Measurements from ENCODE around the gene LYPD4. TPM values are rescaled to one million over a fixed set of nuclear protein-coding genes. Genes with fewer than 3 reads are reported as not detected.
A peak's percentile ranks its signal among the peaks of the same experiment; 100 is the strongest.
"Not testable (repeated sequence)": the region's sequence is repeated elsewhere in the genome, so short reads cannot be mapped to it uniquely, and the experiment has no call there.

The LYPD4 gene
- total RNA-seq, 2 experiments from 2014 or later: not detected

DNA sequence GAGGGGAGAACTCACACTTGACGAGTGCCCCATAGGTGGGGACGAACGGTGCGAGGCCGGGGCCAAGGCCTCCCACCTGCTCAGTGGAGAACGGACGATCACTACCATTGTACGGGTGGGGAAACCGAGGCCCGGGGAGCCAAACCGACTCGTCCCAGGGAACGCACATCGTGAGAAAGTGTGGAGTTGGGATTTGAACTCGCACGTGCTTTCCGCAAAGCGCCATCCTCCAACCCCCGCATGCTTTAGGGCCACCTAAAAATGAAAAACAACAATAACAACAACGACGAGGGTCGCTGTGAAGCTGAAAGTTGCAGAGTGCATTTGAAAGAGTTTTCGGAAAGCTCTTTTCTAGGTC lies 39.0 kb upstream of the LYPD4 start:
- intact Hi-C loops (cut with DNase I, micrococcal nuclease): loop anchor here in 1 of 2 experiments (5.0 to 10.0 kb wide), 3 partner anchors 331 to 531 kb away; partner anchors contain the start of genes DEDD2 and TGFB1
- H3K36me3 Mint-ChIP-seq (ENCODE audit: low read depth): peaks cover 28% of the 10 kb centered on the region
- POLR2A ChIA-PET: interaction anchor here (1.1 to 1.6 kb wide), 2 partner anchors 10 to 23 kb away, joined by 3 to 5 read pairs; partner anchors contain the start of gene RPS19
- no peaks in the 10 kb centered on the region for H3K9me3 Mint-ChIP-seq (ENCODE audit: low read depth)
- DNase-seq (peak; percentile 32), ATAC-seq (no peak)
- peaks cover 52% of the 10 kb centered on the region for H3K4me1 Mint-ChIP-seq
- peak overlapping the region; percentile 68 for H3K4me3 Mint-ChIP-seq
- peak overlapping the region; percentile 96 for H3K27ac Mint-ChIP-seq
- CTCF ChIA-PET: interaction anchor here (1.1 to 8.2 kb wide), 3 partner anchors 11 to 64 kb away, joined by 3 to 62 read pairs (median 5); partner anchors contain the start of gene RPS19
- no peaks in the 10 kb centered on the region for H3K27me3 Mint-ChIP-seq

DNA sequence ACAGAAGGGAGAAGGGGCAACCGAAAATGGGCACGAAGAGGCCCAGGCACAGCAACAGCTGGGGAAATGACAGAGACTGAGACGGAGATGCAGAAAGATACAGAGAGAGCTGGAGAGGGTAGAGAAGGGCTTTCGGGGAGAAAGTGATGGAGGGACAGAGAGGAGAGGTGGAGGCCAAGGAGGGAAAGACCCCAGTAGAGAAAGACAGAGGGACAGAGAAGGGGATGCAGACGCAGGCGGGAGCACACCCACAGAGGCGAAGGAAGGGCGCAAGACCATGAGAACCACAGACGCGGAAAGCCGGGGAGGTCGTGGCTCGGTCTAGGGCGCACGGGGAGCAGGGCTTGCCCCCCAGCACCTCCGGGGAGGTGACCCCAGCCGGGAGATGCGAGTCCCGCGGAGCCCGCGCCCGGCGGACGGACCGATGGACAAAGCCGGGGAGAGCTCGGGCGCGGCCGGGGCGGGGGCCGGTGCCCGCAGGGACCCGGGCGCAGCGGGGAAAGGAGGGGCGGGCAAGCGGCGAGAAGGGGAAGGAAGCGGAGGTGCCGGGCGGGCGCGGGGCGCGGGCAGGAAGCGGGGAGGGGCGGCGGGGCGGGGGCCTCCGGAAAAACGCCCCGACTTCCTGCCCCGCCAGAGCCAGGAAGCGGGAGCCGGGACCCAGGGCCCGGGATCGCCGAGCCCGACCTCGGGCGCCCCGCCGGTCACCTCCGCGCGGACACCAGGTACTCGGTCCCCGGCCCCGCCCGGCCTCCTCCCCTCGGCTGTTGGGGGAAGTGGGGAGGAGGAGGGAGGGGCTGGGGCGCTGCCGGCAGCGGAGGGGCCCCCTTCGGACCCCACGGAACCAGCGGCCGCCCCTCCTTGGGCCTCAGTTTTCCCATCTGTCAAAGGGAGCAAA lies 38.3 kb upstream of the LYPD4 start, which contains the start of gene ARHGEF1:
Gene ARHGEF1, plus strand, starts transcription at position 617 of the 895 bp plus-strand sequence. CDS start 4,899 bp downstream, outside the sequence.
- ATAC-seq (no peak), DNase-seq (peak; percentile 73)
- peaks cover 22% of the 10 kb centered on the region for H3K36me3 Mint-ChIP-seq (ENCODE audit: low read depth)
- peak within 1 kb of the TSS; percentile 87 for H3K4me3 Mint-ChIP-seq
- H3K27me3 Mint-ChIP-seq: no peaks in the 10 kb centered on the region
- ChIA-PET POLR2A (no interaction called here), CTCF (interaction anchor here (0.6 to 8.2 kb wide), 3 partner anchors 11 to 387 kb away, joined by 3 to 62 read pairs (median 3); no protein-coding TSS in a partner anchor)
- H3K27ac Mint-ChIP-seq: peak within 1 kb of the TSS; percentile 96
- H3K4me1 Mint-ChIP-seq: peaks cover 52% of the 10 kb centered on the region
- intact Hi-C loops (cut with DNase I, micrococcal nuclease): loop anchor here in 1 of 2 experiments (5.0 to 10.0 kb wide), 3 partner anchors 332 to 531 kb away; partner anchors contain the start of genes DEDD2 and TGFB1
- no peaks in the 10 kb centered on the region for H3K9me3 Mint-ChIP-seq (ENCODE audit: low read depth)

DNA sequence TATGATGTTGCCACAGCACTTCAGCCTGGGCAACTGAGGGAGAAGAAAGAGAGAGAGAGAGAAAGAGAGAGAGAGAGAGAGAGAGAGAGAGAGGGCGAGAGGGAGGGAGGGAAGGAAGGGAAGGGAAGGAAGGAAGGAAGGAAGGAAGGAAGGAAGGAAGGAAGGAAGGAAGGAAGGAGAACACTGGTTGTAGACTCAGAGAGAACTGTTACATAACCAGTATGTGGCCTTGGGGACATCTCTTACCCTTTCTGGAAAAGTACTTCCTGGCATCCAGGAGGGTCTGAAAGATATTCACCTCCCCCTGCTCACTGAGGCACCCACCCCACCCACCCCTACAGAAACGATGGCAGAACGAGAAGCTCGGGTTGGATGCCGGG lies 35.8 kb upstream of the LYPD4 start:
- H3K9me3 Mint-ChIP-seq (ENCODE audit: low read depth): no peaks in the 10 kb centered on the region
- CTCF ChIA-PET: no interaction called here
- peaks cover 16% of the 10 kb centered on the region for H3K36me3 Mint-ChIP-seq (ENCODE audit: low read depth)
- DNase-seq (no peak), ATAC-seq (no peak)
- H3K27me3 Mint-ChIP-seq: no peaks in the 10 kb centered on the region
- intact Hi-C loops (cut with DNase I, micrococcal nuclease): loop anchor here in 1 of 2 experiments (5.0 to 10.0 kb wide), 3 partner anchors 334 to 528 kb away; partner anchors contain the start of genes DEDD2 and TGFB1
- no peak overlapping the region for H3K4me3 Mint-ChIP-seq
- peak overlapping the region; percentile 47 for H3K27ac Mint-ChIP-seq
- POLR2A ChIA-PET: interaction anchor here (0.6 to 1.6 kb wide), 2 partner anchors 65 to 127 kb away, joined by 3 to 4 read pairs; no protein-coding TSS in a partner anchor
- peaks cover 57% of the 10 kb centered on the region for H3K4me1 Mint-ChIP-seq

DNA sequence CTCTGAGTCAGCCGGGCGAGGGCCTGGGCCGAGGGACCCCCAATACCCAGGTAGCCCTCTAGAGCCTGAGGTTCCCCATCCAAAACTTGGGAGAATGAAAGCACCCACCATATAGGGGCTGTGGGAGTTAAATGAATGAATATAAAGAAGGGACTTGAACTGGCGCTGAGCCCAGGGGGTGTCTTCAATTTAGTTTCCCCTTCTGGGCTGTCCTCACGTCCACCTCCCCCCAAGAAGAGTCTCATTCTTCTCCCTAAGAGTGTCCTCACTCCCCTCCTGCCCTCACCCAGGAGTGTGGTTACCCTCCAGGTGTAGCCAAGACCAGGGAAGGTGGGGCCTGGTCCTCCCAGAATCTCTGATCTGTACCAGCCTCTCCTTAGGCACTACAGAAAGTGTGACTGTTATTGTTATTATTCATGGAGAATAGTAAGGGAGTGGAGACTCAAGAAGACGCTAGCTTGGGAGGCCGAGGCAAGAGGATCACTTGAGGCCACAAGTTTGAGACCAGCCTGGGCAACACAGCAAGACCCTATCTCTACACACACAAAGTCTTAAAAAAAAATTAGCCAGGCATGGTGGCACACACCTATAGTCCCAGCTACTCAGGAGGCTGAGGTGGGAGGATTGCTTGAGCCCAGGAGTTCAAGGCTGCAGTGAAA lies 35.3 kb upstream of the LYPD4 start:
- Mint-ChIP-seq H3K9me3 (ENCODE audit: low read depth) (no peaks in the 10 kb centered on the region), H3K4me1 (peaks cover 56% of the 10 kb centered on the region), H3K27me3 (no peaks in the 10 kb centered on the region), H3K36me3 (ENCODE audit: low read depth) (peaks cover 12% of the 10 kb centered on the region), H3K4me3 (no peak overlapping the region), H3K27ac (peak overlapping the region; percentile 47)
- CTCF ChIA-PET: no interaction called here
- intact Hi-C loops (cut with DNase I, micrococcal nuclease): loop anchor here in 1 of 2 experiments (5.0 to 10.0 kb wide), 3 partner anchors 335 to 527 kb away; partner anchors contain the start of genes DEDD2 and TGFB1
- POLR2A ChIA-PET: interaction anchor here (0.6 to 1.6 kb wide), 2 partner anchors 66 to 126 kb away, joined by 3 to 4 read pairs; no protein-coding TSS in a partner anchor
- ATAC-seq (no peak), DNase-seq (no peak)

DNA sequence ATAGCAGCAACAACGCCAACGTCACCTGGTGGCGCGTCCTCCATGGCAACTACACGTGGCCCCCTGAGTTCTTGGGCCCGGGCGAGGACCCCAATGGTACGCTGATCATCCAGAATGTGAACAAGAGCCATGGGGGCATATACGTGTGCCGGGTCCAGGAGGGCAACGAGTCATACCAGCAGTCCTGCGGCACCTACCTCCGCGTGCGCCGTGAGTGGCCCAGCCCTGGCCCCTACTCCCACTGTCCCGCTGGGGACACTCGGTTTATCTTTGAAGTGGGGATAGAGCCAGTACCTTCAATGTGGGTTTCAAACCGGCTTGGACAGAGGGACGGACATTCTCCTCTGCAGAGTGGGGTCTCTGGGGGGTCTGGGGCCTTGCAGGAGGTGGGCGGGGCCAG lies 34.6 kb upstream of the LYPD4 start:
- peaks cover 59% of the 10 kb centered on the region for H3K4me1 Mint-ChIP-seq
- H3K27ac Mint-ChIP-seq: no peak overlapping the region
- POLR2A ChIA-PET: no interaction called here
- H3K4me3 Mint-ChIP-seq: no peak overlapping the region
- H3K9me3 Mint-ChIP-seq (ENCODE audit: low read depth): no peaks in the 10 kb centered on the region
- ATAC-seq (no peak), DNase-seq (no peak)
- H3K36me3 Mint-ChIP-seq (ENCODE audit: low read depth): peaks cover 5% of the 10 kb centered on the region
- H3K27me3 Mint-ChIP-seq: no peaks in the 10 kb centered on the region
- intact Hi-C loops (cut with DNase I, micrococcal nuclease): no loop called here
- CTCF ChIA-PET: no interaction called here

DNA sequence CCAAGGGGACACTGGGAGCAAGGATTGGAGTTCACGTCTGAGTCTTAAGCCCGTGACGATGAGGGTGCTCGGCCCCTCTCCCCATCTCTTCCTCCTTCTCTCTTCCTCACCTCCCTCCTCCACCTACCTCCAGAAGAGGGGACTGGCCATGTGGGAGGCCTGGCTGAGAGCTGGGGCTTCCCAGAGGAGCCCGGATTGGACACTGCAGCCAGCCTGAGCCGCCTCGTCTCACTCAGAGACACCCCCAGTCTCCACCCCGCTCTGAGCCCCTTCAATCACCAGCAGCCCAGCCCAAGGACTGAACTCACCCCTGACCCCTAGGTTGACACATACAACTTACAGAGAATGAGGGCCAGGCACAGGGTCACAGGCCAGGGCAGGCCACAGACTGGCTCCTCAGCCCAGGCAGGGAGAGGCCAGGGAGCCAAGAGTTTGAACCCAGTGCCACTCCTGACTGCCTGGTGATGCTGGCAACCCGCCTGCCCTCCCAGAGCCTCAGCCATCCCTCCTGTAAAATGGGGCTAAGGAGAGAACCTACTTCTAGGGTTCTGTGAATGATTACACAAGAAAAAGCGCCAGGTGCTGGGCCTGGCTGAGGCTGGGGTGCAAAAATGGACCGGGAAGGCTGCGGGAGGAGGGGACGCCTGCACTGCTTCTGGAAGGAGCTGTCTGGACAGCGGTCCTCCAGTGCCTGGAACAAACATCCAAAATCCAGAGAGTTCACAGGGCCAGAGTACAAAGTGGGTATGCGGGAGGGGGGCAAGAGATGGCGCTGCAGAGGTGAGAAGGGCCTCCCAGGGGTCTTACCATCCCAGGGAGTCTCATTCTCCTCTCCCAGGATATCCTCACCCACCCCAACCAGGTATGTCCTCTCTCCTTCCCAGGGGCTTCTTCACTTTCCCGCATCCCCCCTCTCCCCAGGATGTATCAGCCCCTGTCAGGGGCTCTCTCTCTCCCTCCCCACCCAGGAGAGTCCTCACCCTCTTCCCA lies 33.7 kb upstream of the LYPD4 start:
- H3K9me3 Mint-ChIP-seq (ENCODE audit: low read depth): no peaks in the 10 kb centered on the region
- intact Hi-C loops (cut with DNase I, micrococcal nuclease): no loop called here
- H3K4me1 Mint-ChIP-seq: peaks cover 63% of the 10 kb centered on the region
- no peak for ATAC-seq
- peak overlapping the region; percentile 82 for H3K27ac Mint-ChIP-seq
- POLR2A ChIA-PET: no interaction called here
- DNase-seq: no peak
- CTCF ChIA-PET: interaction anchor here (0.6 to 1.5 kb wide), 3 partner anchors 7 to 15 kb away, joined by 3 to 5 read pairs (median 4); no protein-coding TSS in a partner anchor
- H3K4me3 Mint-ChIP-seq: peak overlapping the region; percentile 28
- H3K27me3 Mint-ChIP-seq: no peaks in the 10 kb centered on the region
- H3K36me3 Mint-ChIP-seq (ENCODE audit: low read depth): peaks cover 2% of the 10 kb centered on the region

DNA sequence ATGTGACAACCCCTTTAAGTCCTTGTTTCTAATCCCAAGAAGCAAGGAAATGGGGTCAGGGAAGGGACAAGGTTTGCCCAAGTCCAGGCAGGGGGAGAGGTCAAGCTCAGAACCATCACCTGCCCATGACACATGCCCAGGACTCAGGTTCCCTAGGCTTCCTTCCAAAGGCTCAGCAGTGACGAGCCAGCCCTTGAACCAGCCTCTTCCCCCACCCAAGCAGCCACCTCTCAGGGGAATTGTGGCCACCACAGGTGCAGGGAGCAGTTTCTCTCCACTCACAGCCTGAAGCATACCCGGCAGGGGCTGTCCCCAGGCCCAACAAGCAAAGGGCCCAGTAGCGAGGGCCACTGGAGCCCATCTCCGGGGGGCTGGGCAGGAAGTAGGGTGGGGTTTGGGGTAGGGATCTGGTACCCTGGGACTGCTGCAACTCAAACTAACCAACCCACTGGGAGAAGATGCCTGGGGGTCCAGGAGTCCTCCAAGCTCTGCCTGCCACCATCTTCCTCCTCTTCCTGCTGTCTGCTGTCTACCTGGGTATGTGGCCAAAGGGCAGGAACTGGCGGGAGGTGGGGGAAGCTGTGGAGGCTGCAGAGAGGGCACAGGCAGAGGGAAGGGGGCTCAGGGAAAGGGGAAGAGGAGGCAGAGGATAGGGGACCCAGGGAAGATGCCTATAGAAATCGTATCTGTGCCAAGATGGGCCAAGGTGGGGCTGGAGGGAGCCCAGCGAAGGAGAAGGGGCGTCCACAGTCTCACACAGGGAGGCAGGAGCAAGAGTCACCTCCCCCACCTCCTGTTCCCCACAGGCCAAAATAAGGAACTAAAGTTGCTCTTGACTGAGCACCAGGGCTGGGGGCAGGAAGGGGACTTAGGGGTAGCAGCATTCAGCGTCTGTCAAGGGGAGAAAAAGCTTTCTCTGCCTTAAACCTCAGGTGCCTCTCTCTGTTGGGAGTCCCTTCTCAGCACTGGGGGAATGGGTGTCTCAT lies 32.7 kb upstream of the LYPD4 start, which contains the start of gene CD79A:
Gene CD79A, plus strand, starts transcription at position 433 of the 986 bp plus-strand sequence. Its CDS starts 26 bp downstream, at position 459.
- H3K4me3 Mint-ChIP-seq: peak within 1 kb of the TSS; percentile 28
- H3K27ac Mint-ChIP-seq: peak within 1 kb of the TSS; percentile 82
- peaks cover 9% of the 10 kb centered on the region for H3K36me3 Mint-ChIP-seq (ENCODE audit: low read depth)
- H3K27me3 Mint-ChIP-seq: no peaks in the 10 kb centered on the region
- intact Hi-C loops (cut with DNase I, micrococcal nuclease): no loop called here
- ChIA-PET CTCF (interaction anchor here (0.6 to 2.2 kb wide), 5 partner anchors 8 to 69 kb away, joined by 3 to 7 read pairs (median 5); no protein-coding TSS in a partner anchor), POLR2A (interaction anchor here (1.0 kb wide), 1 partner anchor 8 kb away, joined by 3 read pairs; no protein-coding TSS in a partner anchor)
- DNase-seq (peak; percentile 56), ATAC-seq (no peak)
- no peaks in the 10 kb centered on the region for H3K9me3 Mint-ChIP-seq (ENCODE audit: low read depth)
- peaks cover 67% of the 10 kb centered on the region for H3K4me1 Mint-ChIP-seq

DNA sequence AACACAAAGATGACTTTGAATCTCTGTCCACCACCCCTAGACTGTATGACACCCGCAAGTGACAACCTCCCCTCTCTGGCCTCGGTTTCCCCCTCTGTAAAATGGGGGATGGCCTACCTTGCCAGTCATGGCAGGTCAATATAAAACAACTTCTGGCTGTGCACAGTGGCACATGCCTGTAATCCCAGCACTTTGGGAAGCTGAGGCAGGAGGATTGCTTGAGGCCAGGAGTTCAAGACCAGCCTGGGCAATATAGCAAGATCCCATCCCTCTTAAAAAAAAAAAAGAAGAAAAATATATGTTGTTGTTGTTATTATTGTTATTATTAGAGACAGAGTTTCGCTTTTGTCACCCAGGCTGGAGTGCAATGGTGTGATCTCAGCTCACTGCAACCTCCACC lies 31.5 kb upstream of the LYPD4 start:
- H3K36me3 Mint-ChIP-seq (ENCODE audit: low read depth): peaks cover 19% of the 10 kb centered on the region
- CTCF ChIA-PET: interaction anchor here (1.0 to 2.2 kb wide), 4 partner anchors 9 to 70 kb away, joined by 4 to 7 read pairs (median 6); no protein-coding TSS in a partner anchor
- not testable (repeated sequence) for DNase-seq; H3K27me3 Mint-ChIP-seq; ATAC-seq; H3K9me3 Mint-ChIP-seq (ENCODE audit: low read depth)
- POLR2A ChIA-PET: interaction anchor here (0.9 to 1.2 kb wide), 6 partner anchors 9 to 159 kb away, joined by 3 to 7 read pairs (median 4); partner anchors contain the start of gene RPS19
- intact Hi-C loops (cut with DNase I, micrococcal nuclease): loop anchor here (1.0 kb wide), 2 partner anchors 8 to 69 kb away; no protein-coding TSS in a partner anchor
- peaks cover 72% of the 10 kb centered on the region for H3K4me1 Mint-ChIP-seq
- H3K4me3 Mint-ChIP-seq: peak overlapping the region; percentile 0
- H3K27ac Mint-ChIP-seq: peak overlapping the region; percentile 74
